ENCODE measurements around the gene CLDN20. TPM values are rescaled to one million over a fixed set of nuclear protein-coding genes. Genes with fewer than 3 reads are reported as not detected.

Gene CLDN20
- total RNA-seq, 2 donors from 2014 or later, result not detected

DNA sequence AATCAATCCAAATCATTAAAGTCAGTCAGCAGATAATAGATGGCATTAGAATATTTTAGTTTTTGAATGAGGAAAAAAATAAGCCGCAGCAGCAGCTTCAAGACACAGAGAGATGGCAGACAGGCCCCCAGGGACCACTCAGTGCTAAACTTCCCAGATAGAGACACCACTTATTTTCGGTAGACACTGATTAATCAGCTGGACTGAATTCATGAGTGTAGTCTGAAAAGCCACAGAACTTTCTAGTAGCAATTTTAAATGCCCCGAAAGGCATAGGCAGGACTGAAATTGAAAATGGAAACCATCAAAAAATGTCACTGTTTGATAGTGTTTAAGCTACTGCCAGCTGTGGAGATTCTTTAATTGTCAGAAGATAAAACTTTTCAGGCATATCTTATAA, 3.1 kb upstream of the CLDN20 start:
- DNase-seq, result no peak
- Histone ChIP-seq H3K27ac (no peak overlapping the region), H3K27me3 (no peaks in the 10 kb centered on the region), H3K36me3 (replicated peaks in 1 of 2; ENCODE audit: insufficient read depth in 1 of 2, low read depth in 2 of 2) (peaks cover 0 to 3% of the 10 kb centered on the region in 2 donors), H3K4me3 (no peak overlapping the region), H3K9me3 (no peaks in the 10 kb centered on the region), H3K4me1 (no peaks in the 10 kb centered on the region)
- 78% methylated on average over 3 of the region's 3 CpGs for WGBS, 2 donors
- TF ChIP-seq POLR2A (IDR thresholded peaks at IDR 0.05), result no peak
- TF ChIP-seq, protein P1, sequence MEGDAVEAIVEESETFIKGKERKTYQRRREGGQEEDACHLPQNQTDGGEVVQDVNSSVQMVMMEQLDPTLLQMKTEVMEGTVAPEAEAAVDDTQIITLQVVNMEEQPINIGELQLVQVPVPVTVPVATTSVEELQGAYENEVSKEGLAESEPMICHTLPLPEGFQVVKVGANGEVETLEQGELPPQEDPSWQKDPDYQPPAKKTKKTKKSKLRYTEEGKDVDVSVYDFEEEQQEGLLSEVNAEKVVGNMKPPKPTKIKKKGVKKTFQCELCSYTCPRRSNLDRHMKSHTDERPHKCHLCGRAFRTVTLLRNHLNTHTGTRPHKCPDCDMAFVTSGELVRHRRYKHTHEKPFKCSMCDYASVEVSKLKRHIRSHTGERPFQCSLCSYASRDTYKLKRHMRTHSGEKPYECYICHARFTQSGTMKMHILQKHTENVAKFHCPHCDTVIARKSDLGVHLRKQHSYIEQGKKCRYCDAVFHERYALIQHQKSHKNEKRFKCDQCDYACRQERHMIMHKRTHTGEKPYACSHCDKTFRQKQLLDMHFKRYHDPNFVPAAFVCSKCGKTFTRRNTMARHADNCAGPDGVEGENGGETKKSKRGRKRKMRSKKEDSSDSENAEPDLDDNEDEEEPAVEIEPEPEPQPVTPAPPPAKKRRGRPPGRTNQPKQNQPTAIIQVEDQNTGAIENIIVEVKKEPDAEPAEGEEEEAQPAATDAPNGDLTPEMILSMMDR (IDR thresholded peaks at IDR 0.05), result no peak
- ATAC-seq, result no peak
- intact Hi-C loops (cut with DNase I), result no loop called here

- Histone ChIP-seq H3K27ac (no peak overlapping the region), H3K4me3 (no peak overlapping the region), H3K9me3 (no peaks in the 10 kb centered on the region), H3K4me1 (no peaks in the 10 kb centered on the region), H3K36me3 (replicated peaks in 1 of 2; ENCODE audit: insufficient read depth in 1 of 2, low read depth in 2 of 2) (peaks cover 0 to 3% of the 10 kb centered on the region in 2 donors), H3K27me3 (no peaks in the 10 kb centered on the region)
- WGBS, 2 donors, result 93 to 94% methylated on average over 11 of the region's 11 CpGs
- TF ChIP-seq POLR2A (IDR thresholded peaks at IDR 0.05), result no peak
- TF ChIP-seq, protein P1 (IDR thresholded peaks at IDR 0.05), result no peak
- DNase-seq (no peak), ATAC-seq (no peak)
- intact Hi-C loops (cut with DNase I), result no loop called here
These were observed 2.5 kb upstream of the CLDN20 start for GRCh38 chr6:155261111-155261900.

GRCh38 chr6:155262655-155263054, 1.2 kb upstream of the CLDN20 start:
- Histone ChIP-seq H3K4me1 (no peaks in the 10 kb centered on the region), H3K9me3 (no peaks in the 10 kb centered on the region), H3K27me3 (no peaks in the 10 kb centered on the region), H3K36me3 (replicated peaks in 1 of 2; ENCODE audit: insufficient read depth in 1 of 2, low read depth in 2 of 2) (peaks cover 0 to 3% of the 10 kb centered on the region in 2 donors), H3K27ac (no peak overlapping the region), H3K4me3 (no peak overlapping the region)
- DNase-seq (no peak), ATAC-seq (no peak)
- no peak for TF ChIP-seq POLR2A (IDR thresholded peaks at IDR 0.05)
- TF ChIP-seq, protein P1 (IDR thresholded peaks at IDR 0.05), result no peak
- WGBS, 2 donors, result 91 to 97% methylated on average over 4 of the region's 4 CpGs
- intact Hi-C loops (cut with DNase I), result no loop called here

GRCh38 chr6:155264693-155265320, 994 bp downstream of the CLDN20 start:
- Histone ChIP-seq H3K27ac (no peak overlapping the region), H3K36me3 (replicated peaks in 1 of 2; ENCODE audit: insufficient read depth in 1 of 2, low read depth in 2 of 2) (peaks cover 0 to 3% of the 10 kb centered on the region in 2 donors), H3K4me3 (no peak overlapping the region), H3K27me3 (no peaks in the 10 kb centered on the region), H3K4me1 (no peaks in the 10 kb centered on the region), H3K9me3 (no peaks in the 10 kb centered on the region)
- no peak for DNase-seq
- 83 to 98% methylated on average over 9 of the region's 9 CpGs for WGBS, 2 donors
- ATAC-seq, result no peak
- TF ChIP-seq POLR2A (IDR thresholded peaks at IDR 0.05), result no peak
- TF ChIP-seq, protein P1 (IDR thresholded peaks at IDR 0.05), result no peak
- intact Hi-C loops (cut with DNase I), result no loop called here
